Measurements from ENCODE around the gene TEAD1. TPM values are rescaled to one million over a fixed set of nuclear protein-coding genes. Genes with fewer than 3 reads are reported as not detected.

TEAD1 gene
- total and polyA plus RNA-seq, 9 of the 15 experiments (the other 6 are each of a cell fraction or from before 2014, with no cell fraction given): 1.7 to 17.7 (median 10.8) TPM

DNA sequence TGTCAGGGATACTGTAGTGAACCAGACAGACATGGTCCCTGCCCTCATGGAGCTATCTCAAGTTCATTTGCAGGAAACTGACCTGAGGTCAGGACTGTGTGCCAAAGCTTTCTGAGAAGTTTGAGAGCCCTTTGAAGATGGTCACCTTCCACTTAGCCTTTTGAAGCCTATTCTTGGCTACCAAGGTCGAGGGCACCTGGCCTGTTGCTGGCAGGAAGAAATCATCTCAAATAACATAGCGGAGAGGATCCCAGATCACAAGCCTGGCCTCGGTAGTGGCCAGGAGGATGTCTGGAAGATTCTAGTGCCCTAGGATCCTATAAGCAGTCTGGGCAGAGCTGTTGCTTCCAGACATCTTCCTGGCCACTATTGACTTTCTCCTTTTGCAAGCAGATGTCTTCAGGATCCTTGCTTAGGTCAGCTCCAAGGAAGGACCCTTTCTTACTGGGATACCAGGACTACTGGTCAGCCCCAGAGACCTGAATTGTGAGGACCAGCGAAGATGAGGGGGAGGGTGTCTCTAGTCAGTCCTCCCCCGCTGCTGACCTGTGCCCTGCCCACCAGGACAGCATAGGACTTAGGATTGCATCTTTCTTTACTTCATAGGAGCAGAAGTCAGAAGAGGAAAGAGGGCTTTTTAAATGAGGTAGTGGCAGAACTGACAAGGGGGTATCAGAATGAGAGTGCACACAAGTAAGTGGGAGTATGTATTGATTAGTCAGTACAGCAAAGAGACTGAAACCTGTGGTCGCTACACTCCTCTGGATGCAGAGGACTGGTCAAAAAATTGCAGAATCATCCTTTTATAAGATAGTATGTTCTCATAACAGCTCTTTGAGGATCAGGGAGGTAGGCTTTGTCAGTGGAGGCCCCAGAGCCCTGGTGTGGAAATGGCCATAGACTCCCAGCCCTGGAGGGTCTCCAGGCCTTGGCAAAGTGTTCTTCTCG is 94.8 kb downstream of the TEAD1 start (continued):
- TF ChIP-seq ZNF589 (CRISPR knock-in tag; IDR thresholded peaks at IDR 0.05; ENCODE audit: low read depth) (no peak), ZNF3 (CRISPR knock-in tag; IDR thresholded peaks at IDR 0.05) (no peak), YY1 (IDR thresholded peaks at IDR 0.05; ENCODE audit: borderline replicate concordance in 1 of 3, control insufficient read depth in 1 of 3, extremely low read depth in 1 of 3, insufficient read depth in 3 of 3, insufficient read length in 1 of 3, insufficient replicate concordance in 2 of 3, low read depth in 1 of 3, low read length in 2 of 3) (no peak)
- TF ChIP-seq, protein P1, sequence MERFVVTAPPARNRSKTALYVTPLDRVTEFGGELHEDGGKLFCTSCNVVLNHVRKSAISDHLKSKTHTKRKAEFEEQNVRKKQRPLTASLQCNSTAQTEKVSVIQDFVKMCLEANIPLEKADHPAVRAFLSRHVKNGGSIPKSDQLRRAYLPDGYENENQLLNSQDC (CRISPR knock-in tag; IDR thresholded peaks at IDR 0.05): no peak

DNA sequence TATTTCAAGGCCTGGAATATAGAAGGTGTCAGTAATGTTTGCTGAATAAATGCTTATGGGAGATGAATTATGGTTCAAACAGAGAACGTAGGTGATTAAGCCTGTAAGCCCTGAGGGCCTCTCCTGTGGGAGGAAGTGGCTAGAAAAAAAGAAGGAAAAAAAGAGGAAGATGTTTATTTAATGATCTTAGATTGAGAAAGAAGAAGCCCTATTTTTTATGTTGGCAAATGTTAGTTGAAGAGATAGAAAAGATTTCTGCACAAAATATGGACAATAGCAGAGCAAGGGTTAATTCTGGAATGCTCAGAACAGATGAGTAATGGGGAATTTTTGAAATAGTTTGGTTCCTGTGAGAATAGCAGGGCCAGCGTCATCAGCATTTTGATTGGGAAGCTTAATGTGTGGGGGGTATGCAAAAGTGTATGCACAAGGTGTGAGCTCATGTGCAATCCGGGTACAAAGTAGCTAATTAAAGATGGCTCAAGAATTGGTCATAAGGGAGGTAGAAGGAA is 95.7 kb downstream of the TEAD1 start:
- H3K9me3 ChIP-seq (replicated peaks; ENCODE audit: control insufficient read depth, insufficient read depth, low read depth, low read length): no peaks in the 10 kb centered on the region
- no peaks in the 10 kb centered on the region for H3K27me3 ChIP-seq (ENCODE audit: control insufficient read depth in 2 of 2, insufficient read depth in 2 of 2, low read length in 2 of 2)
- peaks cover 3% of the 10 kb centered on the region; the same call in 2 of the 3 replicates for H3K36me3 ChIP-seq (ENCODE audit: control insufficient read depth, insufficient read depth, low read length)
- ATAC-seq: no peak
- H3K9ac ChIP-seq (ENCODE audit: insufficient read depth in 1 of 2, low read depth in 2 of 2, low read length in 2 of 2): peak overlapping the region in 1 of 2 experiments; percentile 21; a peak in 2 of 4 replicates
- BruUV-seq (replicated peaks): no TSS peak
- H2AFZ ChIP-seq (ENCODE audit: low read depth, low read length): no peak overlapping the region
- peaks cover 0 to 17% of the 10 kb centered on the region in 2 experiments; a peak in 3 of 5 replicates for H3K4me1 ChIP-seq (replicated peaks in 1 of 2; ENCODE audit: control insufficient read depth in 2 of 2, insufficient read depth in 2 of 2, low read length in 2 of 2)
- no peak for DNase-seq (ENCODE audit: extremely low read depth in 1 of 4, low spot score in 3 of 4)
- peaks cover 5% of the 10 kb centered on the region; the same call in 1 of the 3 replicates for H3K79me2 ChIP-seq (ENCODE audit: control insufficient read depth, insufficient read depth, low read length)
- TF ChIP-seq FOXA3 (CRISPR knock-in tag; conservative IDR thresholded peaks at IDR 0.05 in 1 of 2, IDR thresholded peaks at IDR 0.05 in 1 of 2) (peak in 1 of 2 experiments; percentile 60; a peak in 2 of 4 replicates), MEIS2 (IDR thresholded peaks at IDR 0.05; ENCODE audit: partially characterized antibody) (peak; percentile 21), SPI1 (IDR thresholded peaks at IDR 0.05; ENCODE audit: borderline replicate concordance, low read depth, low read length) (peak; percentile 75; the same call in 1 of the 2 replicates)
- TF ChIP-seq, protein P2, sequence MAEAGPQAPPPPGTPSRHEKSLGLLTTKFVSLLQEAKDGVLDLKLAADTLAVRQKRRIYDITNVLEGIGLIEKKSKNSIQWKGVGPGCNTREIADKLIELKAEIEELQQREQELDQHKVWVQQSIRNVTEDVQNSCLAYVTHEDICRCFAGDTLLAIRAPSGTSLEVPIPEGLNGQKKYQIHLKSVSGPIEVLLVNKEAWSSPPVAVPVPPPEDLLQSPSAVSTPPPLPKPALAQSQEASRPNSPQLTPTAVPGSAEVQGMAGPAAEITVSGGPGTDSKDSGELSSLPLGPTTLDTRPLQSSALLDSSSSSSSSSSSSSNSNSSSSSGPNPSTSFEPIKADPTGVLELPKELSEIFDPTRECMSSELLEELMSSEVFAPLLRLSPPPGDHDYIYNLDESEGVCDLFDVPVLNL (CRISPR knock-in tag; IDR thresholded peaks at IDR 0.05; ENCODE audit: low read depth): no peak
- in situ Hi-C loops (cut with MboI) (no loop called here), intact Hi-C loops (cut with micrococcal nuclease) (no loop called here)
- H3K27ac ChIP-seq (ENCODE audit: extremely low read depth, low read depth, low read length): peak overlapping the region; percentile 48; the same call in 2 of the 3 replicates
- H3K4me3 ChIP-seq: no peak overlapping the region
- no peaks in the 10 kb centered on the region for H3K9me1 ChIP-seq (ENCODE audit: control insufficient read depth, insufficient read depth, low read length)
- no peaks in the 10 kb centered on the region for H4K20me1 ChIP-seq (replicated peaks; ENCODE audit: control insufficient read depth, insufficient read depth, low read length)
- ChIA-PET CTCF (ENCODE audit: low intra/inter-chr PET ratio) (no interaction called here), POLR2A (interaction anchor here (0.6 to 1.3 kb wide), 6 partner anchors 18 to 108 kb away, joined by 3 to 5 read pairs (median 3); no protein-coding TSS in a partner anchor)
- no peak for FAIRE-seq
- WGBS (ENCODE audit: insufficient coverage, low coverage, missing lambda C conversion rate): 41% methylated on average over 3 of the region's 3 CpGs
- peak overlapping the region; percentile 21; the same call in 1 of the 2 replicates for H3K4me2 ChIP-seq (ENCODE audit: insufficient read depth, low read length)
